NCI-H187 treated with DMSO at 0.1 percent for 48 hours (cell line): ENCODE data around the gene PBX1.

Source experiments
- DNase-seq: peaks from one replicate; lab custom pipeline; 2025; lab: John Stamatoyannopoulos, UW

Gene PBX1

GRCh38 chr1:164780111-164780812 is 221.3 kb downstream of the PBX1 start:
- DNase-seq = no peak

- no peak for DNase-seq
Observed at GRCh38 chr1:164780863-164781262, 221.9 kb downstream of the PBX1 start.

- no peak for DNase-seq
Observed at GRCh38 chr1:164781972-164782371, 223.0 kb downstream of the PBX1 start.

- DNase-seq = no peak
Observed at GRCh38 chr1:164783778-164784555, 225.0 kb downstream of the PBX1 start.

- no peak for DNase-seq
Observed at GRCh38 chr1:164784960-164785359, 226.0 kb downstream of the PBX1 start.

GRCh38 chr1:164785841-164786534 is 227.0 kb downstream of the PBX1 start:
- DNase-seq = no peak

GRCh38 chr1:164786980-164787833 is 228.2 kb downstream of the PBX1 start:
- peak; percentile 94 for DNase-seq

- DNase-seq = peak; percentile 87
Observed at GRCh38 chr1:164787834-164788231, 228.8 kb downstream of the PBX1 start.

GRCh38 chr1:164790081-164790480 is 231.1 kb downstream of the PBX1 start:
- DNase-seq = no peak

GRCh38 chr1:164792410-164793004 is 233.5 kb downstream of the PBX1 start:
- DNase-seq = no peak

- no peak for DNase-seq
Observed at GRCh38 chr1:164794356-164794755, 235.4 kb downstream of the PBX1 start.

- no peak for DNase-seq
Observed at GRCh38 chr1:164796916-164797315, 237.9 kb downstream of the PBX1 start.

- no peak for DNase-seq
Observed at GRCh38 chr1:164801246-164801731, 242.3 kb downstream of the PBX1 start.

GRCh38 chr1:164801791-164802502 is 243.0 kb downstream of the PBX1 start:
- DNase-seq = no peak

GRCh38 chr1:164802529-164803282 is 243.7 kb downstream of the PBX1 start:
- DNase-seq = no peak

- no peak for DNase-seq
Observed at GRCh38 chr1:164803366-164803765, 244.4 kb downstream of the PBX1 start.

- no peak for DNase-seq
Observed at GRCh38 chr1:164804366-164804765, 245.4 kb downstream of the PBX1 start.

- DNase-seq = no peak
Observed at GRCh38 chr1:164805399-164805798, 246.4 kb downstream of the PBX1 start.

- DNase-seq = no peak
Observed at GRCh38 chr1:164806531-164806930, 247.5 kb downstream of the PBX1 start.

- DNase-seq = no peak
Observed at GRCh38 chr1:164813776-164814175, 254.8 kb downstream of the PBX1 start.
